B cell (primary cell): ENCODE data around the gene MAP3K5. TPM values are rescaled to one million over a fixed set of nuclear protein-coding genes. Genes with fewer than 3 reads are reported as not detected.

Experiments used
- ATAC-seq: fragments of 200-7000 bp; cut with Tn5 transposase; one replicate; pipeline ENCODE4 v1.10.0; 2021; ENCODE audit warnings: low read depth, mild to moderate bottlenecking, moderate number of reproducible peaks, moderate library complexity
- CTCF ChIA-PET: fragments of 350-600 bp; sonication (Branson Sonifier 250); formaldehyde crosslinking; loops from one replicate; lab custom pipeline; 2021; ENCODE audit warnings: antibody characterized with exemption, inconsistent platforms; lab: Charles Lee
- POLR2A ChIA-PET: fragments of 350-600 bp; sonication (Branson Sonifier 250); formaldehyde crosslinking; loops from one replicate; lab custom pipeline; 2021; ENCODE audit warnings: antibody characterized with exemption; lab: Charles Lee
- DNase-seq: peaks from one replicate; pipeline ENCODE4 v3.0.0; 2013
- H2AFZ ChIP-seq: 2 replicates; pipeline ENCODE4 v1.6.1; 2012; ENCODE audit warnings: mild to moderate bottlenecking, low read depth, low read length; ENCODE audit not compliant: insufficient read depth, poor library complexity, severe bottlenecking
- H3K27ac ChIP-seq, 2 donors: 1 replicate in 1 of 2; 2 replicates in 1 of 2; pipeline ENCODE4 v1.5.1; 2012 to 2013; ENCODE audit warnings: low read length in 2 of 2, mild to moderate bottlenecking in 2 of 2, moderate library complexity in 1 of 2
- H3K27me3 ChIP-seq, 4 experiments: fragments of 200-600 bp in 1 of 4; sonication (generic) in 1 of 4; replicated peaks in 1 of 4; 1 replicate in 2 of 4; 2 replicates in 2 of 4; pipeline versions ENCODE4 v1.6.1 to v1.7.0; 2013 to 2016; ENCODE audit warnings: low read length in 3 of 4, mild to moderate bottlenecking in 2 of 4, mixed read lengths in 1 of 4, moderate library complexity in 1 of 4; ENCODE audit not compliant: insufficient read depth in 4 of 4, control insufficient read depth in 3 of 4; ENCODE audit errors: control extremely low read depth in 1 of 4
- H3K36me3 ChIP-seq, 2 experiments: replicated peaks in 1 of 2; 1 replicate in 1 of 2; 2 replicates in 1 of 2; pipeline versions ENCODE4 v1.6.1 to v1.7.1; 2013; ENCODE audit warnings: low read length in 1 of 2; ENCODE audit not compliant: insufficient read depth in 2 of 2, control insufficient read depth in 1 of 2; ENCODE audit errors: control extremely low read depth in 1 of 2, extremely low read depth in 1 of 2
- H3K4me1 ChIP-seq, 2 donors: fragments of 200-600 bp in 1 of 2; sonication (generic) in 1 of 2; 1 replicate in 1 of 2; 2 replicates in 1 of 2; pipeline versions ENCODE4 v1.5.1 to v1.6.1; 2013 to 2017; ENCODE audit warnings: low read length in 2 of 2; ENCODE audit not compliant: control insufficient read depth in 2 of 2, insufficient read depth in 2 of 2
- H3K4me2 ChIP-seq: replicated peaks from 2 replicates; pipeline ENCODE3; 2012; ENCODE audit warnings: mild to moderate bottlenecking, low read depth, low read length; ENCODE audit not compliant: poor library complexity, severe bottlenecking
- H3K4me3 ChIP-seq, 5 experiments: fragments of 200-600 bp in 1 of 5; sonication (generic) in 1 of 5; 1 replicate in 3 of 5; 2 replicates in 2 of 5; pipeline versions ENCODE4 v1.5.1 to v1.7.0; 2011 to 2016; ENCODE audit warnings: low read length in 4 of 5, mild to moderate bottlenecking in 4 of 5, low read depth in 2 of 5, control low read depth in 1 of 5, moderate library complexity in 1 of 5; ENCODE audit not compliant: insufficient read depth in 1 of 5; ENCODE audit errors: control extremely low read depth in 1 of 5, extremely low read depth in 1 of 5
- H3K79me2 ChIP-seq: fragments of 200-600 bp; sonication (generic); one replicate; pipeline ENCODE4 v1.6.0; 2016; ENCODE audit warnings: low read length; ENCODE audit not compliant: control insufficient read depth, insufficient read depth
- H3K9ac ChIP-seq: fragments of 200-600 bp; sonication (generic); 2 replicates; pipeline ENCODE4 v1.6.1; 2017; ENCODE audit warnings: mild to moderate bottlenecking, low read length, moderate library complexity
- H3K9me3 ChIP-seq, 3 donors: one replicate each; pipeline versions ENCODE4 v1.6.1 to v1.7.1; 2013; ENCODE audit warnings: low read length in 2 of 3; ENCODE audit not compliant: control insufficient read depth in 2 of 3, insufficient read depth in 1 of 3; ENCODE audit errors: control extremely low read depth in 1 of 3
- H4K20me1 ChIP-seq: 2 replicates; pipeline ENCODE4 v1.6.0; 2012; ENCODE audit warnings: mild to moderate bottlenecking, low read length; ENCODE audit not compliant: insufficient read depth, control insufficient read depth, poor library complexity, severe bottlenecking
- H3K27ac Mint-ChIP-seq: one replicate; pipeline ENCODE4 v1.8.0; 2021; ENCODE audit warnings: mixed read lengths
- H3K27me3 Mint-ChIP-seq: one replicate; pipeline ENCODE4 v1.8.0; 2021; ENCODE audit warnings: mixed read lengths
- H3K4me1 Mint-ChIP-seq: one replicate; pipeline ENCODE4 v1.8.0; 2021; ENCODE audit warnings: mixed read lengths
- H3K4me3 Mint-ChIP-seq: one replicate; pipeline ENCODE4 v1.8.0; 2021; ENCODE audit warnings: mixed read lengths
- H3K9me3 Mint-ChIP-seq: one replicate; pipeline ENCODE4 v1.8.0; 2022; ENCODE audit warnings: mixed read lengths; ENCODE audit not compliant: insufficient read depth
- EZH2 ChIP-seq: IDR thresholded peaks from 2 replicates; pipeline ENCODE4 v1.6.1; 2012; ENCODE audit warnings: borderline replicate concordance, low read depth, mild to moderate bottlenecking, moderate library complexity, low read length; ENCODE audit not compliant: insufficient read depth, poor library complexity, severe bottlenecking
- WGBS: methylation state at CpG from one replicate; pipeline ENCODE4 v1.1.5; 2013; ENCODE audit warnings: missing lambda C conversion rate; ENCODE audit not compliant: insufficient coverage; 5-methylcytosine and 5-hydroxymethylcytosine counted together
- intact Hi-C: fragments of 100-400 bp; cut with micrococcal nuclease; formaldehyde crosslinking; loops from one replicate; pipeline ENCODE4 v1.10.0; 2022
- polyA plus RNA-seq: library from polyadenylated mRNA; depleted of rRNA; stranded (reverse); fragments of >200 nt; gene quantifications from 2 replicates; pipeline ENCODE4 v1.2.3, GENCODE V29; 2012
- total RNA-seq, 2 donors: library from RNA; stranded (reverse); fragments of 120-200 nt in 1 of 2; gene quantifications; 1 replicate in 1 of 2; 2 replicates in 1 of 2; pipeline versions ENCODE4 v1.2.3 to v1.2.4, GENCODE V29; 2013 to 2022
- TF ChIP-seq, protein P1 (sequence below): fragments of 200-600 bp; IDR thresholded peaks from one replicate; pipeline ENCODE4 v1.8.0; 2022; ENCODE audit warnings: antibody characterized with exemption, mild to moderate bottlenecking

MAP3K5 gene
- total and polyA plus RNA-seq, 2 donors (not counting 1 experiment from before 2014, with no cell fraction given), result 5.7 to 34.1 TPM

DNA sequence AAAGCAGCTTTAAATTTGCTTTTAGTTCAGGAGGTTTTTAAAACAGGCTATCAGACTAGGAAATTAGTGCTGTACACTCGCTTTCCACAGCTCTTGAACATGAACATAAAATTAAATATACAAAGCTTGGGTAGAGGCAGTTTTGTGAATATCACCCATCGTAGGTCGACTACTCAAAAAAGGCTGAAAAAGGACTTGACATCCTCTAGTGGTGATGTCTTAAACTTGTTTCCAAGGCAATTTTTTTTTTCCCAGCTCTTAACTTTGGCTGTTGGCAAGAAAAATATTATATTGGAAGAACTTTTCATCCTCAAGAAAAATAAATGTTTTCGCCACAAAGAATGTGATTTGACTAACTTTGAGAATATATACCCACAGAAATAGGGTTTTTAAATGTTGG is 244.9 kb downstream of the MAP3K5 start:
- Mint-ChIP-seq H3K27ac (no peak overlapping the region), H3K27me3 (peaks cover 56% of the 10 kb centered on the region), H3K9me3 (no peaks in the 10 kb centered on the region), H3K4me1 (peaks cover 16% of the 10 kb centered on the region), H3K4me3 (no peak overlapping the region)
- Histone ChIP-seq H3K36me3 (no peaks in the 10 kb centered on the region), H3K79me2 (no peaks in the 10 kb centered on the region), H2AFZ (no peak overlapping the region), H3K27me3 (peaks cover 0 to 29% (median 25%) of the 10 kb centered on the region in 4 experiments), H3K9ac (no peak overlapping the region), H3K9me3 (no peaks in the 10 kb centered on the region), H3K27ac (no peak overlapping the region), H3K4me2 (no peak overlapping the region), H3K4me1 (peaks cover 10 to 17% of the 10 kb centered on the region in 2 donors), H4K20me1 (no peaks in the 10 kb centered on the region), H3K4me3 (no peak overlapping the region)
- ChIA-PET CTCF (interaction anchor here (0.5 to 1.1 kb wide), 3 partner anchors 16 to 1041 kb away, joined by 3 to 4 read pairs (median 3); partner anchors contain the start of gene MAP3K5), POLR2A (interaction anchor here (0.5 kb wide), 1 partner anchor 1671 kb away, joined by 5 read pairs; no protein-coding TSS in a partner anchor)
- TF ChIP-seq, protein P1, sequence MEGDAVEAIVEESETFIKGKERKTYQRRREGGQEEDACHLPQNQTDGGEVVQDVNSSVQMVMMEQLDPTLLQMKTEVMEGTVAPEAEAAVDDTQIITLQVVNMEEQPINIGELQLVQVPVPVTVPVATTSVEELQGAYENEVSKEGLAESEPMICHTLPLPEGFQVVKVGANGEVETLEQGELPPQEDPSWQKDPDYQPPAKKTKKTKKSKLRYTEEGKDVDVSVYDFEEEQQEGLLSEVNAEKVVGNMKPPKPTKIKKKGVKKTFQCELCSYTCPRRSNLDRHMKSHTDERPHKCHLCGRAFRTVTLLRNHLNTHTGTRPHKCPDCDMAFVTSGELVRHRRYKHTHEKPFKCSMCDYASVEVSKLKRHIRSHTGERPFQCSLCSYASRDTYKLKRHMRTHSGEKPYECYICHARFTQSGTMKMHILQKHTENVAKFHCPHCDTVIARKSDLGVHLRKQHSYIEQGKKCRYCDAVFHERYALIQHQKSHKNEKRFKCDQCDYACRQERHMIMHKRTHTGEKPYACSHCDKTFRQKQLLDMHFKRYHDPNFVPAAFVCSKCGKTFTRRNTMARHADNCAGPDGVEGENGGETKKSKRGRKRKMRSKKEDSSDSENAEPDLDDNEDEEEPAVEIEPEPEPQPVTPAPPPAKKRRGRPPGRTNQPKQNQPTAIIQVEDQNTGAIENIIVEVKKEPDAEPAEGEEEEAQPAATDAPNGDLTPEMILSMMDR, result no peak
- TF ChIP-seq EZH2, result no peak
- ATAC-seq (no peak), DNase-seq (no peak)
- intact Hi-C loops, result no loop called here
- no CpG with 5 or more reads among the region's 4 CpGs for WGBS

GRCh38 chr6:136546331-136546730 is 245.9 kb downstream of the MAP3K5 start:
- intact Hi-C loops, result no loop called here
- Histone ChIP-seq H2AFZ (no peak overlapping the region), H4K20me1 (no peaks in the 10 kb centered on the region), H3K9me3 (no peaks in the 10 kb centered on the region), H3K9ac (no peak overlapping the region), H3K36me3 (no peaks in the 10 kb centered on the region), H3K4me1 (peaks cover 10 to 17% of the 10 kb centered on the region in 2 donors), H3K27me3 (peaks cover 0 to 29% (median 25%) of the 10 kb centered on the region in 4 experiments), H3K79me2 (no peaks in the 10 kb centered on the region), H3K4me3 (no peak overlapping the region), H3K4me2 (no peak overlapping the region), H3K27ac (no peak overlapping the region)
- ChIA-PET CTCF (no interaction called here), POLR2A (no interaction called here)
- DNase-seq (no peak), ATAC-seq (no peak)
- no peak overlapping the region for H3K27ac Mint-ChIP-seq
- H3K4me3 Mint-ChIP-seq, result no peak overlapping the region
- H3K4me1 Mint-ChIP-seq, result peaks cover 14% of the 10 kb centered on the region
- peaks cover 58% of the 10 kb centered on the region for H3K27me3 Mint-ChIP-seq
- WGBS, result no CpG with 5 or more reads among the region's 1 CpG
- no peak for TF ChIP-seq EZH2
- TF ChIP-seq, protein P1, result no peak
- no peaks in the 10 kb centered on the region for H3K9me3 Mint-ChIP-seq
